Heart right ventricle (tissue), 16 donors: ENCODE results near the gene SLC22A4. TPM values are rescaled to one million over a fixed set of nuclear protein-coding genes. Genes with fewer than 3 reads are reported as not detected.

Experiments used
- ATAC-seq, 8 donors: fragments of 200-7000 bp; cut with Tn5 transposase; one replicate each; pipeline ENCODE4 v1.9.1; 2020; ENCODE audit warnings: mild to moderate bottlenecking in 8 of 8, moderate library complexity in 8 of 8, moderate number of reproducible peaks in 1 of 8
- DNase-seq, 2 donors: peaks; one replicate each; pipeline ENCODE4 v3.0.0-alpha.2; 2020
- H3K27ac ChIP-seq, 10 donors: fragments of 200-600 bp; sonication (generic) in 2 of 10; one replicate each; pipeline versions ENCODE4 v1.5.0 to v1.8.0; 2020 to 2022; ENCODE audit warnings: mild to moderate bottlenecking in 3 of 10
- H3K27me3 ChIP-seq, 7 donors: fragments of 200-600 bp; one replicate each; pipeline ENCODE4 v1.8.0; 2021 to 2022; ENCODE audit warnings: mild to moderate bottlenecking in 2 of 7
- H3K36me3 ChIP-seq, 9 donors: fragments of 200-600 bp; sonication (generic) in 1 of 9; one replicate each; pipeline versions ENCODE4 v1.5.0 to v1.8.0; 2020 to 2022; ENCODE audit warnings: mild to moderate bottlenecking in 2 of 9
- H3K4me1 ChIP-seq, 9 donors: fragments of 200-600 bp; sonication (generic) in 1 of 9; one replicate each; pipeline versions ENCODE4 v1.5.0 to v1.8.0; 2020 to 2022; ENCODE audit warnings: mild to moderate bottlenecking in 4 of 9
- H3K4me3 ChIP-seq, 10 donors: fragments of 200-600 bp; sonication (generic) in 2 of 10; one replicate each; pipeline versions ENCODE4 v1.5.0 to v1.8.0; 2020 to 2022; ENCODE audit warnings: mild to moderate bottlenecking in 7 of 10, moderate library complexity in 2 of 10
- H3K9me3 ChIP-seq, 11 donors: fragments of 200-600 bp in 10 of 11; sonication (generic) in 2 of 11; one replicate each; pipeline versions ENCODE4 v1.5.0 to v1.8.0; 2013 to 2022; ENCODE audit warnings: mild to moderate bottlenecking in 2 of 11, control low read depth in 1 of 11, moderate library complexity in 1 of 11
- CTCF ChIP-seq, 9 donors: fragments of 200-600 bp; sonication (generic) in 2 of 9; IDR thresholded peaks; one replicate each; pipeline versions ENCODE4 v1.5.0 to v1.8.0; 2021 to 2022; ENCODE audit warnings: antibody characterized with exemption in 9 of 9, mild to moderate bottlenecking in 5 of 9, moderate library complexity in 1 of 9
- WGBS, 2 donors: extraction: QIAGEN DNeasy Blood & Tissue Kit; methylation state at CpG; one replicate each; pipeline ENCODE4 v1.1.7; 2013; ENCODE audit warnings: inconsistent platforms in 1 of 2; 5-methylcytosine and 5-hydroxymethylcytosine counted together
- intact Hi-C, 10 donors: fragments of 100-400 bp; cut with DNase I; formaldehyde crosslinking; loops; one replicate each; pipeline versions ENCODE4 v1.11.1 to v1.14.2; 2022
- polyA plus RNA-seq, 2 donors: library from polyadenylated mRNA; stranded (reverse); fragments of 200-250 nt; gene quantifications; one replicate each; pipeline ENCODE4 v1.2.3, GENCODE V29; 2013
- total RNA-seq, 10 donors: library from RNA; stranded (reverse); fragmentation: NEBNext Ultra II Directional in 3 of 10; extraction: Animal tissue kit (Norgen Biotek cat#: 25700) in 3 of 10; gene quantifications; one replicate each; pipeline versions ENCODE4 v1.2.1 to v1.2.4, GENCODE V29; 2021 to 2023
- donor health status: Arrhythmogenic right ventricular cardiomyopathy.
- donor health status: ischemic (EF 13 %, LVEDD 7.1; RV severe dilation, severe dysfunction).
- donor health status: healthy with polysubstance abuse.
- donor health status: DM: no; HTN: yes; CAD: no.
- donor health status: DM: no; HTN: no; CAD: no.
- donor health status: ischemic (EF 25% LVEDD 6.9; RV normal size, moderate dysfunction).
- donor health status: ischemic (EF 25% LVEDD 5.7; RV mildly dilated, moderate dysfunction).
- donor health status: healthy.
- donor health status: DM: yes; HTN: yes; CAD: no.
- donor health status: Ischemic cardiomyopathy.
- donor health status: ischemic (EF 35%, LVEDD 5.7; RV mildly dilated, moderate dysfunction).
- donor health status: nonischemic (EF 11% LVEDD 7.7; RV severe dilation, severe dysfunction).
- donor health status: DM: yes; HTN: yes; CAD: no.
- donor health status: PGD.
- donor health status: ischemic (EF 29% LVEDD 5.4; RV normal size, mild dysfunction).
- donor health status: nonischemic (EF 23%, LVEDD 6.1; RV moderate dilation, normal function).

The SLC22A4 gene
- total and polyA plus RNA-seq, 12 donors: 0.39 to 9.0 (median 2.1) TPM

- Histone ChIP-seq H3K9me3 (no peaks in the 10 kb centered on the region), H3K27me3 (no peaks in the 10 kb centered on the region), H3K36me3 (no peaks in the 10 kb centered on the region), H3K4me1 (peaks cover 0 to 15% (median 0%) of the 10 kb centered on the region in 9 donors), H3K27ac (no peak overlapping the region), H3K4me3 (no peak overlapping the region)
- DNase-seq (no peak), ATAC-seq (no peak)
- TF ChIP-seq CTCF (IDR thresholded peaks at IDR 0.05): no peak
- intact Hi-C loops: loop anchor here in 3 of 10 donors (5.0 to 10.0 kb wide), 4 partner anchors 36 to 231 kb away; no protein-coding TSS in a partner anchor
- 79 to 93% methylated on average over 2 of the region's 2 CpGs for WGBS, 2 donors
Measured at GRCh38 chr5:132273631-132274030, 20.6 kb upstream of the SLC22A4 start.

- H3K36me3 ChIP-seq: no peaks in the 10 kb centered on the region
- no peak overlapping the region for H3K27ac ChIP-seq
- H3K9me3 ChIP-seq: no peaks in the 10 kb centered on the region
- no peaks in the 10 kb centered on the region for H3K27me3 ChIP-seq
- no peak for ATAC-seq
- intact Hi-C loops: loop anchor here in 3 of 10 donors (5.0 to 10.0 kb wide), 4 partner anchors 37 to 231 kb away; no protein-coding TSS in a partner anchor
- no peak overlapping the region for H3K4me3 ChIP-seq
- peaks cover 0 to 13% (median 0%) of the 10 kb centered on the region in 9 donors for H3K4me1 ChIP-seq
- 94 to 95% methylated on average over 14 of the region's 14 CpGs for WGBS, 2 donors
- no peak for TF ChIP-seq CTCF (IDR thresholded peaks at IDR 0.05)
- DNase-seq: no peak
Measured at GRCh38 chr5:132274050-132274792, 20.0 kb upstream of the SLC22A4 start.

- ATAC-seq: no peak
- peaks cover 0 to 10% (median 0%) of the 10 kb centered on the region in 9 donors for H3K4me1 ChIP-seq
- no peak overlapping the region for H3K4me3 ChIP-seq
- intact Hi-C loops: loop anchor here in 2 of 10 donors (10.0 kb wide), 3 partner anchors 91 to 229 kb away; no protein-coding TSS in a partner anchor
- 88 to 89% methylated on average over 5 of the region's 5 CpGs for WGBS, 2 donors
- H3K36me3 ChIP-seq: no peaks in the 10 kb centered on the region
- no peaks in the 10 kb centered on the region for H3K9me3 ChIP-seq
- no peak for DNase-seq
- H3K27ac ChIP-seq: no peak overlapping the region
- TF ChIP-seq CTCF (IDR thresholded peaks at IDR 0.05): no peak
- H3K27me3 ChIP-seq: no peaks in the 10 kb centered on the region
Measured at GRCh38 chr5:132275367-132276220, 18.6 kb upstream of the SLC22A4 start.

- Histone ChIP-seq H3K4me1 (peaks cover 0 to 11% (median 0%) of the 10 kb centered on the region in 9 donors), H3K4me3 (no peak overlapping the region), H3K27me3 (no peaks in the 10 kb centered on the region), H3K36me3 (no peaks in the 10 kb centered on the region), H3K27ac (no peak overlapping the region), H3K9me3 (no peaks in the 10 kb centered on the region)
- ATAC-seq (no peak), DNase-seq (no peak)
- WGBS, 2 donors: 79 to 88% methylated on average over 6 of the region's 6 CpGs
- no peak for TF ChIP-seq CTCF (IDR thresholded peaks at IDR 0.05)
- intact Hi-C loops: loop anchor here in 2 of 10 donors (10.0 kb wide), 3 partner anchors 92 to 228 kb away; no protein-coding TSS in a partner anchor
Measured at GRCh38 chr5:132277256-132277655, 16.9 kb upstream of the SLC22A4 start.
